Stomach (tissue), 9 donors: ENCODE data around the gene CELF5. TPM values are rescaled to one million over a fixed set of nuclear protein-coding genes. Genes with fewer than 3 reads are reported as not detected.
"Not testable (repeated sequence)": the region's sequence is repeated elsewhere in the genome, so short reads cannot be mapped to it uniquely, and the experiment has no call there.

ENCODE experiments used
- DNase-seq, 2 donors: peaks; one replicate each; pipeline versions ENCODE4 v3.0.0 to v3.0.0-alpha.2; 2013 to 2019
- H3K27ac ChIP-seq, 5 donors: fragments of 200-600 bp in 4 of 5; sonication (generic) in 4 of 5; one replicate each; pipeline ENCODE4 v1.5.1; 2013 to 2019; ENCODE audit warnings: mild to moderate bottlenecking in 1 of 5, moderate library complexity in 1 of 5
- H3K27me3 ChIP-seq, 3 donors: fragments of 200-600 bp; sonication (generic); one replicate each; pipeline ENCODE4 v1.5.1; 2017 to 2019; ENCODE audit warnings: mixed run types in 1 of 3
- H3K36me3 ChIP-seq, 4 donors: fragments of 200-600 bp; sonication (generic); 1 replicate in 3 of 4; 2 replicates in 1 of 4; pipeline ENCODE4 v1.5.1; 2016 to 2019
- H3K4me1 ChIP-seq, 4 donors: fragments of 200-600 bp; sonication (generic); one replicate each; pipeline ENCODE4 v1.5.1; 2016 to 2019
- H3K4me3 ChIP-seq, 4 donors: fragments of 200-600 bp; sonication (generic) in 3 of 4; one replicate each; pipeline ENCODE4 v1.5.1; 2016 to 2019; ENCODE audit warnings: mild to moderate bottlenecking in 1 of 4
- H3K9me3 ChIP-seq, 4 donors: fragments of 200-600 bp; sonication (generic); one replicate each; pipeline ENCODE4 v1.5.1; 2016 to 2019
- EP300 ChIP-seq: sonication (generic); formaldehyde crosslinking; IDR thresholded peaks from one replicate; pipeline ENCODE4 v1.6.1; 2017; ENCODE audit warnings: antibody characterized with exemption
- POLR2A ChIP-seq, 4 donors: fragments of 450-650 bp; IDR thresholded peaks; one replicate each; pipeline ENCODE4 v1.6.1; 2016; ENCODE audit warnings: antibody characterized with exemption in 4 of 4, control low read depth in 2 of 4, mild to moderate bottlenecking in 1 of 4, moderate library complexity in 1 of 4
- POLR2AphosphoS5 ChIP-seq, 3 donors: sonication (generic); formaldehyde crosslinking; IDR thresholded peaks; one replicate each; pipeline ENCODE4 v1.6.1; 2016; ENCODE audit warnings: antibody characterized with exemption in 3 of 3
- WGBS, 5 donors: extraction: QIAGEN DNeasy Blood & Tissue Kit in 3 of 5; methylation state at CpG; one replicate each; pipeline versions ENCODE4 v1.1.5 to v1.1.7; 2013 to 2018; 5-methylcytosine and 5-hydroxymethylcytosine counted together
- intact Hi-C: fragments of 100-400 bp; cut with DNase I; formaldehyde crosslinking; loops from one replicate; pipeline ENCODE4 v1.15.1; 2023; ENCODE audit warnings: low total_unique reads
- polyA plus RNA-seq, 3 donors: library from polyadenylated mRNA; stranded (reverse); fragments of 200-250 nt; gene quantifications; one replicate each; pipeline ENCODE4 v1.2.3, GENCODE V29; 2013
- total RNA-seq, 5 donors: library from RNA; depleted of rRNA; stranded (reverse); fragments of >200 nt; gene quantifications; one replicate each; pipeline versions ENCODE4 v1.1.0 to v1.2.3, GENCODE V29; 2014 to 2016
- TF ChIP-seq, protein P1 (sequence below), 7 experiments: fragments of 450-650 bp in 4 of 7; fragments of 200-600 bp in 3 of 7; sonication (generic) in 3 of 7; IDR thresholded peaks; one replicate each; pipeline ENCODE4 v1.5.1; 2016 to 2019; ENCODE audit warnings: antibody characterized with exemption in 7 of 7, control low read depth in 2 of 7, mild to moderate bottlenecking in 1 of 7
- donor health status: healthy with polysubstance abuse.
- donor health status: Bipolar disorder and iron deficiency.
- donor health status: healthy.

CELF5 gene
- total and polyA plus RNA-seq, 8 donors = 0.18 TPM; not detected in 6

DNA sequence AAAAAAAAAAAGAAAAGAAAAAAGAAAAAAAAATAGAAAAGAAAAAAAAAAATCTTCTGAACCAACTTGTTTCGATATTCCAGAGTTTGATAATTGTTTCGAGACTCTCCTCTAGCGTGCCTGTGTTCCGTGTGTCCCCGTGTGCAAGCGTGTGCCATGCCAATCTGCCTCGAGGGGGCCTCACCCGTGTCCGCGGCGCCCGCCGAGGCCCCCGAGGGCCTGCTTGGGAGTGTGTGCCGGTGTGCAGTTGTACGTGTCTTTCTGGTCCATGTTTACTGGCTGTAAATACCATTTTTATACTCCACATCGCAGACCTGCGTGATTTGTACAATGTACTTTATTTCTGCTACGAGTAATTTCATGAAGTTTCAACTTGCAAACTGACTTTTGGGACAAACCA, 72.0 kb downstream of the CELF5 start:
- Histone ChIP-seq H3K4me3 (no peak overlapping the region), H3K9me3 (no peaks in the 10 kb centered on the region), H3K27ac (no peak overlapping the region), H3K36me3 (no peaks in the 10 kb centered on the region), H3K27me3 (peaks cover 0 to 69% (median 10%) of the 10 kb centered on the region in 3 donors), H3K4me1 (no peaks in the 10 kb centered on the region)
- WGBS, 5 donors = 83 to 90% (median 86%) methylated on average over 19 of the region's 19 CpGs
- intact Hi-C loops = no loop called here
- DNase-seq = no peak
- TF ChIP-seq, protein P1, sequence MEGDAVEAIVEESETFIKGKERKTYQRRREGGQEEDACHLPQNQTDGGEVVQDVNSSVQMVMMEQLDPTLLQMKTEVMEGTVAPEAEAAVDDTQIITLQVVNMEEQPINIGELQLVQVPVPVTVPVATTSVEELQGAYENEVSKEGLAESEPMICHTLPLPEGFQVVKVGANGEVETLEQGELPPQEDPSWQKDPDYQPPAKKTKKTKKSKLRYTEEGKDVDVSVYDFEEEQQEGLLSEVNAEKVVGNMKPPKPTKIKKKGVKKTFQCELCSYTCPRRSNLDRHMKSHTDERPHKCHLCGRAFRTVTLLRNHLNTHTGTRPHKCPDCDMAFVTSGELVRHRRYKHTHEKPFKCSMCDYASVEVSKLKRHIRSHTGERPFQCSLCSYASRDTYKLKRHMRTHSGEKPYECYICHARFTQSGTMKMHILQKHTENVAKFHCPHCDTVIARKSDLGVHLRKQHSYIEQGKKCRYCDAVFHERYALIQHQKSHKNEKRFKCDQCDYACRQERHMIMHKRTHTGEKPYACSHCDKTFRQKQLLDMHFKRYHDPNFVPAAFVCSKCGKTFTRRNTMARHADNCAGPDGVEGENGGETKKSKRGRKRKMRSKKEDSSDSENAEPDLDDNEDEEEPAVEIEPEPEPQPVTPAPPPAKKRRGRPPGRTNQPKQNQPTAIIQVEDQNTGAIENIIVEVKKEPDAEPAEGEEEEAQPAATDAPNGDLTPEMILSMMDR (IDR thresholded peaks at IDR 0.05) = no peak
- TF ChIP-seq POLR2A (IDR thresholded peaks at IDR 0.05) (no peak), EP300 (no peak), POLR2AphosphoS5 (IDR thresholded peaks at IDR 0.05) (no peak)

DNA sequence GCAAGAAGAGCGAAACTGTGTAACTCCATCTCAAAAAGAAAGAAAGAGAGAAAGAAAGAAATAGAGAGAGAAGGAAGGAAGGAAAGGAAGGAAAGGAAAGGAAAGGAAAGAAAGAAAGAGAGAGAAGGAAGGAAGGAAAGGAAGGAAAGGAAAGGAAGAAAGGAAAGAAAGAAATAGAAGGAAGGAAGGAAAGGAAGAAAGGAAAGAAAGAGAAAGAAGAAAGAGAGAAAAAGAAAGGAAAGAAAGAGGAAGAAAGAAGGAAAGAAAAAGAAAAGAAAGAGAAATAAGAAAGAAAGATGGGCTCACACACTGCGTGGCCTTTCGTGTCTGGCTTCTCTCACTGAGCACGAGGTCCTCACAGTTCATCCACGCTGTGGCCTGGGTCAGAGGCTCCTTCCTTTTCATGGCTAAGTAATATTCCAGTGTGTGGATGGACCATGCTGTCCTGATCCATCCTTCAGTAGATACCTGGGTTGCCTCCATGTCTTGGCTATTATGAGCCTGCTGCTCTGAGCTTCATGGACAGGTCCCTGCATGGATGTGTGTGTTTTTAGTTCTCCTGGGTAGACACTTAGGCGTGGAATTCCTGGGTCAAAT, 74.5 kb downstream of the CELF5 start:
- no peak for TF ChIP-seq POLR2AphosphoS5 (IDR thresholded peaks at IDR 0.05)
- TF ChIP-seq, protein P1 (IDR thresholded peaks at IDR 0.05) = no peak
- no peak for TF ChIP-seq POLR2A (IDR thresholded peaks at IDR 0.05)
- no peak for TF ChIP-seq EP300
- H3K4me3 ChIP-seq = no peak overlapping the region
- no peak for DNase-seq
- H3K36me3 ChIP-seq = no peaks in the 10 kb centered on the region
- no peaks in the 10 kb centered on the region for H3K4me1 ChIP-seq
- H3K9me3 ChIP-seq = peaks cover 0 to 11% (median 8%) of the 10 kb centered on the region in 4 donors
- peaks cover 6 to 68% (median 9%) of the 10 kb centered on the region in 3 donors for H3K27me3 ChIP-seq
- 81 to 91% (median 83%) methylated on average over 6 of the region's 6 CpGs for WGBS, 5 donors
- intact Hi-C loops = no loop called here
- H3K27ac ChIP-seq = no peak overlapping the region

DNA sequence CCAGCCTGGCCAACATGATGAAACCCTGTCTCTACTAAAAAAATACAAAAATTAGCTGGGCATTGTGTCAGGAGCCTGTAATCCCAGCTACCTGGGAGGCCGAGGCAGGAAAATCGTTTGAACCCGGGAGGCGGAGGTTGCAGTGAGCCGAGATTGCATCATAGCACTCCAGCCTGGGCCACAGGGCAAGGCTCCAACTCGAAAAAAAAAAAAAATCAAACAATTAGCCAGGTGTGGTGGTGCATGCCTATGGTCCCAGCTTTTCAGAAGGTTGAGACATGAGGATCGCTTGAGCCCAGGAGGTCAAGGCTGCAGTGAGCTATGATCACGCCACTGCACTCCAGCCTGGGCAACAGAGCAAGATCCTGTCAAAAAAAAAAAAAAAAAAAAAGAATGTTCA, 76.1 kb downstream of the CELF5 start:
- Histone ChIP-seq H3K27me3 (peaks cover 6 to 63% (median 6%) of the 10 kb centered on the region in 3 donors), H3K4me1 (peaks cover 0 to 12% (median 11%) of the 10 kb centered on the region in 4 donors), H3K9me3 (peaks cover 0 to 11% (median 8%) of the 10 kb centered on the region in 4 donors)
- DNase-seq, H3K27ac ChIP-seq, H3K4me3 ChIP-seq, intact Hi-C loops, H3K36me3 ChIP-seq: not testable (repeated sequence)
- 27 to 41% (median 34%) methylated on average over 8 of the region's 8 CpGs for WGBS, 5 donors

DNA sequence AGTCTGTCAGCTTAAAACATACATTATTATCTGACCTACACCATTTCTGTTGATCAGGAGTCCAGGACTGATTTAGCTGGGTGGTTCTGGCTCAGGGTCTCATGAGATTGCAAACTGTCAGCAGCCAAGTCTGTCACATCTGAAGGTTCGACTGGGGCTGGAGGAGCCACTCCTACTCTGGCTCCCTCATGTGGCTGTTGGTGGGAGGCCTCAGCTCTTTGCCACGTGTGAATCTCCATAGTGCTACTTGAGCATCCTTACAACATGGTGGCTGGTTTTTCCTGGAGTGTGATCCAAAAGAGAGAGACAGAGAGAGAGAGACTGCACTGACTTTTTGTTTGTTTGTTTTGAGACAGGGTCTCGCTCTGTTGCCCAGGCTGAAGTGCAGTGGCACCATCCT, 78.3 kb downstream of the CELF5 start:
- Histone ChIP-seq H3K4me1 (peaks cover 0 to 12% (median 11%) of the 10 kb centered on the region in 4 donors), H3K27me3 (peaks cover 4 to 71% (median 6%) of the 10 kb centered on the region in 3 donors), H3K9me3 (peaks cover 0 to 11% (median 8%) of the 10 kb centered on the region in 4 donors), H3K4me3 (no peak overlapping the region), H3K27ac (no peak overlapping the region), H3K36me3 (no peaks in the 10 kb centered on the region)
- no peak for DNase-seq
- intact Hi-C loops = no loop called here
- TF ChIP-seq POLR2AphosphoS5 (IDR thresholded peaks at IDR 0.05) = no peak
- TF ChIP-seq, protein P1 (IDR thresholded peaks at IDR 0.05) = no peak
- TF ChIP-seq EP300 = no peak
- TF ChIP-seq POLR2A (IDR thresholded peaks at IDR 0.05) = no peak
- WGBS, 5 donors = 69 to 85% (median 73%) methylated on average over 3 of the region's 3 CpGs

DNA sequence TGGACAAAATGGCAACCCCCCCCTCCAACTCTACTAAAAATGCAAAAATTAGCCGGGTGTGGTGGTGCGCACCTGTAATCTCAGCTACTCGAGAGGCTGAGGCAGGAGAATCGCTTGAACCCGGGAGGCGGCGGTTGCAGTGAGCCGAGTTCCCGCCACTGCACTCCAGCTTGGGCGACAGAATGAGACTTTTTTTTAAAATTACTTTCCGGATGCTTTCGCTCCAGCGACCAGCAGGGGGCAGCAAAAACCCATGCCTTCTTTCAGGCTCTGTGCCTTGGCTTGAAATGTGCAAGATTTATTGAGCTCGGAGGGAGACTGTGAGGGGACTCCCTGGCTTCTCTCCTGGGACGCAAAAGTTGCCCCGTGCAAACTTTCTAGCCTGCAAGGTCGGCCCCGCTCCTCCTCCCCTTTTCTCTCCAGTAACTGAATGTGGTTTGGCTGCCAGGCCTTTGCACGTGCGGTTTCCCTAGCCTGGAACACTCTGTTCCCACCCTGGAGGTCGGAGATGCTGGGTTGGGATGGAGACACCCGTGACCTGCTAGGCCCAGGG, 80.5 kb downstream of the CELF5 start:
- Histone ChIP-seq H3K36me3 (no peaks in the 10 kb centered on the region), H3K4me3 (peak overlapping the region in 1 of 4 donors; percentile 24), H3K27ac (no peak overlapping the region), H3K27me3 (peaks cover 6 to 76% (median 9%) of the 10 kb centered on the region in 3 donors), H3K9me3 (peaks cover 0 to 11% (median 8%) of the 10 kb centered on the region in 4 donors), H3K4me1 (peaks cover 0 to 12% (median 11%) of the 10 kb centered on the region in 4 donors)
- 4 to 9% (median 5%) methylated on average over 22 of the region's 22 CpGs for WGBS, 5 donors
- intact Hi-C loops = no loop called here
- peak; percentile 79 to 90 for DNase-seq
- TF ChIP-seq, protein P1 (IDR thresholded peaks at IDR 0.05) = peak in 5 of 7 experiments; percentile 66 to 94 (median 88)
- TF ChIP-seq POLR2A (IDR thresholded peaks at IDR 0.05) (no peak), POLR2AphosphoS5 (IDR thresholded peaks at IDR 0.05) (peak in 2 of 3 donors; percentile 0 to 29), EP300 (no peak)
